ENCODE results near the gene CX3CL1.
"Not testable (repeated sequence)": the region's sequence is repeated elsewhere in the genome, so short reads cannot be mapped to it uniquely, and the experiment has no call there.

The CX3CL1 gene

DNA sequence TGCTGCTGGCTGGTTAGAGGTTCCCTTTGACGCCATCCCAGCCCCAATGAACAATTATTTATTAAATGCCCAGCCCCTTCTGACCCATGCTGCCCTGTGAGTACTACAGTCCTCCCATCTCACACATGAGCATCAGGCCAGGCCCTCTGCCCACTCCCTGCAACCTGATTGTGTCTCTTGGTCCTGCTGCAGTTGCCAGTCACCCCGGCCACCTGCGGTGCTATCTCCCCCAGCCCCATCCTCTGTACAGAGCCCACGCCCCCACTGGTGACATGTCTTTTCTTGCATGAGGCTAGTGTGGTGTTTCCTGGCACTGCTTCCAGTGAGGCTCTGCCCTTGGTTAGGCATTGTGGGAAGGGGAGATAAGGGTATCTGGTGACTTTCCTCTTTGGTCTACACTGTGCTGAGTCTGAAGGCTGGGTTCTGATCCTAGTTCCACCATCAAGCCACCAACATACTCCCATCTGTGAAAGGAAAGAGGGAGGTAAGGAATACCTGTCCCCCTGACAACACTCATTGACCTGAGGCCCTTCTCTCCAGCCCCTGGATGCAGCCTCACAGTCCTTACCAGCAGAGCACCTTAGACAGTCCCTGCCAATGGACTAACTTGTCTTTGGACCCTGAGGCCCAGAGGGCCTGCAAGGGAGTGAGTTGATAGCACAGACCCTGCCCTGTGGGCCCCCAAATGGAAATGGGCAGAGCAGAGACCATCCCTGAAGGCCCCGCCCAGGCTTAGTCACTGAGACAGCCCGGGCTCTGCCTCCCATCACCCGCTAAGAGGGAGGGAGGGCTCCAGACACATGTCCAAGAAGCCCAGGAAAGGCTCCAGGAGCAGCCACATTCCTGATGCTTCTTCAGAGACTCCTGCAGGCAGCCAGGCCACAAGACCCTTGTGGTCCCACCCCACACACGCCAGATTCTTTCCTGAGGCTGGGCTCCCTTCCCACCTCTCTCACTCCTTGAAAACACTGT lies 11.3 kb downstream of the CX3CL1 start:
- DNase-seq: no peak

DNA sequence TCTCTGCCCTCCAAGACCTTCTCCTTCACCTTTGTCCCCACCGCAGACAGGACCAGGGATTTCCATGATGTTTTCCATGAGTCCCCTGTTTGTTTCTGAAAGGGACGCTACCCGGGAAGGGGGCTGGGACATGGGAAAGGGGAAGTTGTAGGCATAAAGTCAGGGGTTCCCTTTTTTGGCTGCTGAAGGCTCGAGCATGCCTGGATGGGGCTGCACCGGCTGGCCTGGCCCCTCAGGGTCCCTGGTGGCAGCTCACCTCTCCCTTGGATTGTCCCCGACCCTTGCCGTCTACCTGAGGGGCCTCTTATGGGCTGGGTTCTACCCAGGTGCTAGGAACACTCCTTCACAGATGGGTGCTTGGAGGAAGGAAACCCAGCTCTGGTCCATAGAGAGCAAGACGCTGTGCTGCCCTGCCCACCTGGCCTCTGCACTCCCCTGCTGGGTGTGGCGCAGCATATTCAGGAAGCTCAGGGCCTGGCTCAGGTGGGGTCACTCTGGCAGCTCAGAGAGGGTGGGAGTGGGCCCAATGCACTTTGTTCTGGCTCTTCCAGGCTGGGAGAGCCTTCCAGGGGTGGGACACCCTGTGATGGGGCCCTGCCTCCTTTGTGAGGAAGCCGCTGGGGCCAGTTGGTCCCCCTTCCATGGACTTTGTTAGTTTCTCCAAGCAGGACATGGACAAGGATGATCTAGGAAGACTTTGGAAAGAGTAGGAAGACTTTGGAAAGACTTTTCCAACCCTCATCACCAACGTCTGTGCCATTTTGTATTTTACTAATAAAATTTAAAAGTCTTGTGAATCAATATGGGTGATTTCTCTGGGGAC lies 12.2 kb downstream of the CX3CL1 start:
- no peak for DNase-seq

DNA sequence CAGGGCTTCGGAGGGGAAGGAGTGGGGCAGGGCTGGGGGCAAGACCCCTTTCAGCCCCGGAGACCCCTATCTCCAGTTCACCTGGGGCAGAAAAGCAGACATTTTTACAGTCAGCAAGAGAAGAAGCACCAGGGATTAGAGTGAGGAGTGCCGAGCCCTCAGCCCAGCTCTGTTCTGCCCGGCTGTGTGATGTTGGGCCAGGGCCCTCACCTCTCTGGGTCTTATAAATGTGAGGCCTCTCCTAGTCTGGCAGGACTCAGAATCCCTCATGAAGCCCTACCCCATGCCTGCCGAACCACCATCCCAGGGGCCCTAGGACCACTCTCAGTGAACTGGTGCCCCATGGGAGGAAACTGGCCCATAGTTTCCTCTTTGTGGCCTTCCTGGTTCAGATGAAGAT lies 12.8 kb downstream of the CX3CL1 start:
- no peak for DNase-seq

DNA sequence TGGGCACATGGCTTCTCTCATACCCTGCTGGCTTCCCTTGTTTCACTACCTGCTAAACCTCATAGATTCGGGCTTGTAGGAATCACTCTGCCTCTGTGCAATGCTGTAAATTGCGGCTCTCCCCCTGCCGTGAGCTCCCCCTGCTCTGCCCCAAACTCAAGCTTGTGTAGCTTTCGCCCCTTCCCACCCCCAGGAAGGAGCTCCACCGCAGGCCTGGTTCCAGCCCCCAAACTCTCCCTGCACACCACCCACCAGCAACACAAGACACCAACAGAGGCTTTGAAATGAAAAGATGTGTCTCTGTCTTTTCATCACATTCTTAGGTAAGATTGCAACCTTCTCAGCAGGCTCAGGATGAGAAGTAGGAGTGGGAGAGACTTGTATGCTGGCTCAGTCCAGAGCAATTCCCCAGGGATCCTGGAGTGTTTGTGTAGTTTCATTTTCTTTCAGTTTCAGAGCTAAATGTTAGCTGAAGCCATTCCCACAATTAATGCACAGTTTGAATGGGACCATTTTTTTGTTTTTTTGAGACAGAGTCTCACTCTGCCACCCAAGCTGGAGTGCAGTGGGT lies 14.2 kb downstream of the CX3CL1 start:
- DNase-seq: no peak

DNA sequence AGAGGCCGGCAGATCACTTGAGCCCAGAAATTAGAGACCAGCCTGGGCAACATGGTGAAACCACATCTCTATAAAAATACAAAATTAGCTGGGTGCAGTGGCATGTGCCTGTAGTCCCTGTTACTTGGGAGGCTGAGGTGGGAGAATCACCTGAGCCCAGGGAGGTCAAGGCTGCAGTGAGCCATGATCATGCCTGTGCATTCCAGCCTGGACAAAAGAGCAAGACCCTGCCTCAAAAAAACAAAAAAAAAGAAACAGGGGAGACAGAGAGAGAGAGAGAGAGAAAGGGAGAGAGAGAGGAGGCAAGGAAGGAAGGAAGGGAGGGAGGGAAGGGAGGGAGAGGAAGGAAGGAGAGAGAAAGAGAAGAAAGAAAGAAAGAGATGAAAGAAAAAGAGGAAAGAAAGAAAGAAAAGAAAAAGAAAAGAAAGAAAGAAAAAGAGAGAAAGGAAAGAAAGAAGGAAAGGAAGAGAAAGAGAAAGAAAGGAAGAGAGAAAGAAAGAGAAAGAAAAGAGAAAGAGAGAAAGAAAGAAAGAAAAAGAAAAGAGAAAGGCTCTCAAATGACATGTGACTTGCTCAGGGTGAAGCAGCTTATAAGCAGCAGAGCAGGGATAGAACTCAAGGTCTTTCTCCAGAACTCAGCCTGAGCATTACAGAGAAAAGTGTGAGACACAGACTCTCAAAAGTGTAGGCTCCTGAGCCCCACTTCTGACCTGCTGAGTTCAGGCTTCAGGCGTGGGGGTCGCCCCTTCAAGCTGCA lies 15.5 kb downstream of the CX3CL1 start:
- no peak for DNase-seq

DNA sequence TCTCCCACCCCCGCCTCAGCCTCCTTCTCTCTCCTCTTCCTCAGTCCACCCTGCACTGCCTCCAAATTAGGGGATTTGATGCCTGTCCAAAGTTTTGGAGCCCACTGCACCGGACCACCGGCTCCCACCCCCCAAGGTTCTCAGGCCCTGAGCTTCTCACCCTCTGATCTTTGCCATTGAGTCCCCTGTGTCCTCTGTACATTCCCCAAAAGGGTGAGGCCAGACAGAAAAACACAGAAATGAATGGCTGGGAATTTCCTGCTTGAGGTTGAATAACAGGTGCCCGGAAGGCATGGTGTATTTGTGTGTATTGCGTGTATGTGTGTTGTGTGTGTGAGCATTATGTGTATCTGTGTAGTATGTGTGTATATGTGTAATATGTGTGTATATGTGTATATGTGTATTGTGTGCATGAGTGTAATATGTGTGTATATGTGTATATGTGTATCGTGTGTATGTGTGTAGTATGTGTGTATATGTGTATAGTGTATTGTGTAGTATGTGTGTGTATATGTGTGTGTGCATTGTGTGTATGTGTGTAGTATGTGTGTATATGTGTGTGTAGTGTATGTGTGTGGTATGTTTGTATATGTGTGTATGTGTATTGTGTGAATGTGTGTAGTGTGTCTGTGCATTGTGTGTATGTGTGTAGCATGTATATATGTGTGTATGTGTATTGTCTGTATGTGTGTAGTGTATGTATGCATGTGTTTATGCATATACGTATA lies 16.2 kb downstream of the CX3CL1 start:
- DNase-seq: no peak

DNA sequence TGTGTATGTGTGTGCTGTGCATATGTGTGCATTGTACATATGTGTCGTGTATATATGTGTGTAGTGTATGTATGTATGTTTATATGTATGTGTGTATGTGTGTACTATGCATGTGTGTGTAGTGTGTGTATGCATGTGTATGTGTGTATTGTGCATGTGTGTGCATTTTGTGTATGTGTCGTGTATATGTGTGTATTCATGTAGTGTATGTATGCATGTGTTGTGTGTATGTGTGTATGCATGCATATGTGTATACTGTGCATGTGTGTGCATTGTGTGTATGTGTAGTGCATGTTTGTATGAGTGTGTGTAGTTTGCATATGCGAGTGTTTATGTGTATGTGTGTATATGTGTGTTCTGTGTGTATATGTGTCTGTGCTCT lies 16.8 kb downstream of the CX3CL1 start:
- DNase-seq: no peak

DNA sequence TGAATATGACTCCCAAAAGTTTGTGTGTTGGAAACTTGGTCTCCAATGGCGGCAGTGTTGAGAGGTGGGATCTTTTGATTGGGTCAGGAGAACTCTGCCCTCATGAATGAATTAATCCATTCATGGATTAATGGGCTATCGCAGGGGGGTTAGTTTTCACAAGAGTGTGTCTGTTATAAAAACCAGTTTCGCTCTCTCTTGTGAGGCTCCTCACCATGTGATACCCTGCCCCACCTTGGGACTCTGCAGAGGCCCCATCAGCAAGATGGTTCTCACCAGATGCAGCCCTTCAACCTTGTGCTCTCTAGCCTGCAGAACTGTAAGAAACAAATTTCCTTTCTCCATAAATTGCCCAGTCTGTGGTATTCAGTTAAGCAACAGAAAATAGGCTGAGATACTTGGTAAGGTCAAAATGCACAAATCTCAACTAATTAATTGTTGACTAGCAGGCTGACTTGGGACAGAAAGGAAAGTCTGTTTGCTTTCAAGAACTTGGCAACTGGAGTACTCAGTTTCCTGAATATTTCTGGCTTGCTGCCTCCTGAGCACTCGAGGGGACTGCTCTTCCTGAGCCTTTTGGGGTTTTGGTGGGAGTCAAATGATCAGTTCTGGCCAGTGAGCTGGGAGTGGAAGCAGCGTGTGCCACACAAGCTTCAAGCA lies 18.5 kb downstream of the CX3CL1 start:
- no peak for DNase-seq

DNA sequence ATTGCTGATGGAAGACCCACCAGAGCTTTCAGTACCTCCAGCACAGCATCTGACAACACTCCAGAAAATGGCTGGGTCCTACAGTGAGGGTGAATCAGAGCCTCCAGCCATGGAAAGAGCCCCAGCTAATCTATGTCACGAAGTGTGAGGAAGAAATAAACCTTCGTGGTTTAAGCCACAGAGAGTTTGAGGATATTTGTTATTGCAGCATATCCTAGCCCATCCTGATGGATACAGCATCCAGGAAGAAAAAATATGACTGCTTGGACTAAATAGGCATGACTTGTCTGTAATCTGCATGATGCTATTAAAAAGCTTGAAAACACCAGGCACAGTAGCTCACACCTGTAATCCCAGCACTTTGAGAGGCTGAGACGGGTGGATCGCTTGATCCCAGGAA lies 19.0 kb downstream of the CX3CL1 start:
- no peak for DNase-seq

DNA sequence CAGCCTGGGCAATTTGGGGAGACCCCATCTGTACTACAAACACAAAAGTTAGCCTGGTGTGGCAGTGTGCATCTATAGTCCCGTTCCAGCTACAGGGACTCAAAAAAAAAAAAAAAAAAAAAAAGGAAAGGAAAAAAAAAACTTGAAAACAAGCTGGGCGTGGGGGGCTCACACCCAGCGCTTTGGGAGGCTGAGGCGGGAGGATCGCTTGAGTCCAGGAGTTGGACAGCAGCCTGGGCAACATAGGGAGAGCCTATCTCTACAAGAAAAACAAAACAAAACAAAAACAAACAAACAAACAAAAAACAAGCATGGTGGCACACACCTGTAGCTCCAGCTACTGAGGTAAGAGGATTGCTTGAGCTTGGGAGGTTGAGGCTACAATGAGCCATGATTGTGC lies 19.4 kb downstream of the CX3CL1 start:
- DNase-seq: no peak

DNA sequence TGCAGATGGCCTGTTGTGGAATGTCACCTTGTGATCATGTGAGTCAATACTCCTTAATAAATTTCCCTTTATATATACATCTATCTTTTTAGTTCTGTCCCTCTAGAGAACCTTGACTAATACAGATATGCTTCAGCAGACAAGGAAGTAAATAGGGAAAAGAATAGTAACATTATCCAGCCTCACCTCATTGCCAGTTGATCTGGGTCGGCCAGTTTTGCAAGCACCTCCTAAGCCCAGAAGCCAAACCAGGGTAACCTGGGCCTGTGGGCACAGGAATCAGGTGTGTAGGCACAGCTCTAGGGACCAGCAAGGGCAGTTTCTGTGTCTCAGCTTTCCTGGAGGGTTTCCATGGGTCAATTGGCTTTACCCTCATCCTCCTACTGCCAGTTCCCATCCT lies 20.4 kb downstream of the CX3CL1 start:
- no peak for DNase-seq

DNA sequence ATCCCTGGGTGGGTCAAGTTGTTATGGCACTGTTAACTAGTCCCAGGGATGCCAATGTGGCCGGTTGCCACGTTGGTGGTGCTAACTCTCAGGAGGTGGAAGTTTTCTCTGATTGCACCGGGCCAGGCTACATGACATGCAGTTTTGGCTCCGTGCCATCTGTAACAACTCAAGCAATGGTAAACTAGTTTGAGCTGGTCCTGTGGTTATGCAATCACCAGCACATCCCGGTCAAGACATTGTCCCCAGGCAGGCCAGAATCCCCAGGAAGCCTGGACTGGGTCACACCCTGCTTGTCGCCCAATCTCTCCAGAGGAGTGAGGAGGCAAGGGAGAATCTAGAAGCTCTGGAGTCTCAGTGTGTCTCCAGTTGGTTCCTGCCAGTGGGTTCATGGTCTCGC lies 22.2 kb downstream of the CX3CL1 start:
- no peak for DNase-seq

DNA sequence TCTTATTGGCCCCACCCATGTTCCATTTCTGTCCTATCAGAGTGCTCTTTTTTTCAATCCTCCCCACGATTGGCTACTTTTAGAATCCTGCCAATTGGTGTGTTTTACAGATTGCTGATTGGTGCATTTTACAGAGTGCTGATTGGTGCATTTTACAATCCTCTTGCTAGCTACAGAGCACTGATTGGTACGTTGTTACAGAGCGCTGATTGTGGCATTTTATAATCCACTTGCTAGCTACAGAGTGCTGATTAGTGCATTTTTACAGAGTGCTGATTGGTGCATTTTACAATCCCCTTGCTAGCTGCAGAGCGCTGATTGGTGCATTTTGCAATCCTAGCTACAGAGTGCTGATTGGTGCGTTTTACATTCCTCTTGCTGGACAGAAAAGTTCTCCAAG lies 22.7 kb downstream of the CX3CL1 start:
- no peak for DNase-seq

DNA sequence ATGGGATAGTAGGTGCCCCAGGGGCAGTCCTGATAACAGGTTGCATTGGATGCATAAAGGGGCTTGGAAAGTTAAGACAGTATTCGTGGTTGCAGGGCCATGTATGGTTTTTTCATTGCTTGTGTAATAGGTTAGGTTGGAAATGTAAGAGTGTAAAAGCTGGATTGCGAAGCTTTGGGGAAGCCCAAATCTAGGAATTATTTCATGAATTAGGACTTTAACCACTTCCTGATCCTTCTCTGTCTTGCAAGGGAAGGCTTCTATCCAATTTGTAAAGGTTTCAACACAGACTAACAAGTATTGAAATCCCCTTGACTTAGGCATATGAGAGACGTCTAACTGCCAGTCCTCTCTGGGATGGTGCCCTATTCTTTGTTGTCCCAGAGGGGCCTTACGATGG lies 24.5 kb downstream of the CX3CL1 start:
- DNase-seq: no peak

DNA sequence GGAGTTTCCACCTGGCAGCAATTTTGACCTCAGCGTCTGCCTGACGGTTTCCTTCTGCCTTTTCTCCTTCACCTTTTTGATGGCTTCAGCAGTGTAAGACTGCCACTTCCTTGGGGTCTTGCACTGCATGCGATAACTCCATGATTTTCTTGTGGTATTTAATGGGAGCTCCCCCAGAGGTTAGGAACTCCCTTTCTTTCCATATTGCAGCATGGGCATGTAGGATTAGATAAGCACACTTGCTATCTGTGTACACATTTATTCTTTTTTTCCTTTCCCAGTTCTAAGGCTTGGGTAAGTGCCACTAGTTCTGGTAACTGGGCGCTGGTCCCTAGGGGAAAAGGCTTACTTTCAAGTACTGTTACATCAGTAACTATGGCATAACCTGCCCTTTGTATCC lies 25.2 kb downstream of the CX3CL1 start:
- DNase-seq: not testable (repeated sequence)

DNA sequence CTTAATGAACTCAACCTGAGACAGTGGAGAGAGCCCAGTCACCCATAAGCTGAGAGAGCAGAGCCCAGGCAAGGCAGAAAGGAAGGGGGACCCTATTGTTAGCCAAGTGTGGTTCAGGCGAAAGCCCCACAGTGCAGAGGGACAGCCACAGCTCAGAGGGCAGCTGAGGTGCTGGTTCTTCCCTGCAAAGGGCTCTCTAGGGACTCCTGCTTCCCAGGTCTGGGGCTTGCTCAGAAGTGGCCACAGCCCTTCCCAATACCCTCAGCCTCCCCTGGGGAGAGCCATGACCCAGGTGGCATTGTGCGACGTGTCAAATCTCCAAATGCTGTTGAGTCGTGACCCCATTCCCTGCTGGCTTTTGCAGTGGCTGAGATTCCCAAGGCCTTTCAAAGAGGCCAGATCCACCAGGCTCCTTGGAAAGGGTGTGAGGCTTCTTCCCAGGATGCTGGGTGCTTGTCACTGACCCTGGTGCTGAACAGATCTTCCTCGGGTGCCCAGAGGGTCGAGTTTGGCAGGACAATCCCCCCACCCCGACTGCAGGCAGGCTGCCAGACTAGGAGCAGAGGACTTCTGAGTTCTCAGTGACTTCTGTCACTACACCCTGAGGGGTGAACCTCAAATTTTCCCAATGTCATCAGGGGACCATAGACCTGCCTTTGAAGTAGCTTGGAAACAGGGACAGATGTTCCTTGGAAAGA lies 29.8 kb downstream of the CX3CL1 start:
- no peak for DNase-seq

DNA sequence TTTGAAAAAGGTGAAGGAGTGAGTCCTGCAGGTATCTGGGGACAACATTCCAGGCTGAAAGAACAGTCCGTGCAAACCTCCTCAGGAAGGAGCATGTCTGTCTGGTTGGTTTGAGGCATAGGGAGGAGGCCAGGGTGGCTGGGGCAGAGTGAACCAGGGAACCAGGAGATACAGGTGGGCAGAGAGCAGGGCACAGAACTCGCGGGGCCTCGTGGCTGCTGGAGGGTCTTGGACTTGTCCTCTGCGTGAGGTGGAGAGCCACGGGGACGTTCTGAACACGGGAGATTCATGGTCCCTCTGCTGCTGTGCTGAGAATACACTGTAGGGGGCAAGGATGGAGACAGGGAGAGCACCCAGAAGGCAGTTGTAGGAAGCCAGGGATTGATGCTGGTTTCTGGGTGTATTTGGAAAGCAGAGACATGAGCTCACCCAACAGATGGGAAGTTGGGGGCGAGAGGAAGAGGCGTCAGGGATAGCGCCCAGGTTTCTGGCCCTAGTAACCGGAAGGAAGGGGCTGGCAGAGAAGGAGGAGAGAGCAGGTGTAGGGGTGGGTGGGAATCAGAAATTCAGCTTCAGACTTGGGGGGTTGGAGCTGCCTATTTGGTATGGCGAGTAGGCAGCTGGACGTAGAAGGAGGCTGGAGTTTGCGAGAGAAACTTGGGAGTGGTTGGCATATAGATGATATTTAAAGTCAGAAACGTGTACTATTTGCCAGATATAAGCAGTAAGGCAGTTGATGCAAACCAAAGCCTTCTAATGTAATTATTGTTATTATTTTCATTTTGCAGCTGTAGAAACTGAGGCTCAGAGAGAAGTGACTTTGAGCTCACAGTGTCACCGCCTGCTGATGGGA lies 31.9 kb downstream of the CX3CL1 start, which contains the start of gene CCL17:
Gene CCL17, plus strand, starts transcription at position 803 of the 853 bp plus-strand sequence. CDS start 9,166 bp downstream, outside the sequence.
- no peak for DNase-seq

DNA sequence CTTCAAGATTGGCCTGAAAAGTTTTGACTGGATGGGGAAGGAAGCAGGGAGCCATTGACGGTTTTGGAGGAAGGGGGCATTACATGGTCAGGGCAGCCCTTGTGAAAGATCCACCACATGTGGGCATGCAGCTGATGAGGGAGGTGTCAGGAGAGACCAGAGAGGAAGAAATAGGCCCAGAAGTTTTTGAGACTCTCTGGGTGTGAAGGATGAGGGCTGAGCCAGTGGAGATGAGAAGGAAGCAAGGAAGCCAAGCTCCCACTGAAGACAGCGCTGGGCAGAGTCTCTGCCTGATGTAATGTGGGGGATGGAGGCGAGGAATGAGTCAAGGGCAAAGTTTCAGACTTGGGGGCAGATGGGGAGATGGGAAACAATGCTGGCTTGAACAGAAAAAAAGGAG lies 32.8 kb downstream of the CX3CL1 start:
- no peak for DNase-seq

DNA sequence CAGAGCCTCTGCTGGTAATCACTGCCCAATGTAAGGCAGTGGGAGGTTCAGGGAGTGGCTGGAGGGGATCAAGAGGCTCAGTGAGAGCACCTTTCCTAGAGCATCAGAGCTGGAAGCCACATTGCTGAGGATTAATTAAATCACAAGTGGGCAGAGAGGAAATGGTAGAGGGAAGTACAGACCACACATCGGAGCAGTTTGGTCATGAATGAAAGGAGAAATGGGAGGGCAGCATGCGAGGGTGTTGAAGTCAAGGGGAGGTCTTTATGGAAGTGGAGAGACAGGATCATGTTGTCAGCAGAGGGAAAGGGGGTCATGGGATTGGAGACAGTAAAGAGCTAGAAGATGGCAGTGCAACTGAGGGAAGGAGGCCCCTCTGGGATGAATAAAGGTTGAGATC lies 34.6 kb downstream of the CX3CL1 start:
- DNase-seq: no peak
